Measurements from ENCODE around the gene AKIRIN2.
A peak's percentile ranks its signal among the peaks of the same experiment; 100 is the strongest.

The AKIRIN2 gene

GRCh38 chr6:87702589-87702945, 534 bp upstream of the AKIRIN2 start:
- Histone ChIP-seq H3K27me3 (ENCODE audit: insufficient read depth, low read depth) (no peaks in the 10 kb centered on the region), H3K27ac (peak overlapping the region; percentile 94; the same call in 1 of the 2 replicates), H3K79me2 (ENCODE audit: insufficient read depth, low read depth) (peaks cover 45% of the 10 kb centered on the region), H4K20me1 (ENCODE audit: insufficient read depth) (peaks cover 9% of the 10 kb centered on the region; the same call in 1 of the 2 replicates), H3K9ac (peak overlapping the region; percentile 93; the same call in 1 of the 2 replicates), H3K4me3 (IDR thresholded peaks at IDR 0.05; ENCODE audit: insufficient read depth, low read depth, low read length) (no peak overlapping the region), H3K4me1 (ENCODE audit: low read depth, poor library complexity, severe bottlenecking) (peaks cover 31% of the 10 kb centered on the region), H3K4me2 (peak overlapping the region; percentile 38), H3K36me3 (ENCODE audit: insufficient read depth) (no peaks in the 10 kb centered on the region), H2AFZ (ENCODE audit: low read depth) (peak overlapping the region; percentile 35)
- TF ChIP-seq CTCF (conservative IDR thresholded peaks at IDR 0.05; ENCODE audit: low read depth, low read length): no peak

- no peaks in the 10 kb centered on the region for H3K27me3 ChIP-seq (ENCODE audit: insufficient read depth, low read depth)
- H3K27ac ChIP-seq: peak overlapping the region; percentile 94
- peak overlapping the region; percentile 93 for H3K9ac ChIP-seq
- peaks cover 58% of the 10 kb centered on the region for H3K79me2 ChIP-seq (ENCODE audit: insufficient read depth, low read depth)
- H3K4me1 ChIP-seq (ENCODE audit: low read depth, poor library complexity, severe bottlenecking): peaks cover 32% of the 10 kb centered on the region
- peak overlapping the region; percentile 48; the same call in 1 of the 2 replicates for H3K4me2 ChIP-seq
- H3K4me3 ChIP-seq (IDR thresholded peaks at IDR 0.05; ENCODE audit: insufficient read depth, low read depth, low read length): no peak overlapping the region
- no peaks in the 10 kb centered on the region for H3K36me3 ChIP-seq (ENCODE audit: insufficient read depth)
- no peak for TF ChIP-seq CTCF (conservative IDR thresholded peaks at IDR 0.05; ENCODE audit: low read depth, low read length)
- H2AFZ ChIP-seq (ENCODE audit: low read depth): no peak overlapping the region
- H4K20me1 ChIP-seq (ENCODE audit: insufficient read depth): peaks cover 12% of the 10 kb centered on the region
Measured at GRCh38 chr6:87701344-87701675, 723 bp downstream of the AKIRIN2 start.

GRCh38 chr6:87700397-87701343, 1.4 kb downstream of the AKIRIN2 start:
- peaks cover 39% of the 10 kb centered on the region for H3K4me1 ChIP-seq (ENCODE audit: low read depth, poor library complexity, severe bottlenecking)
- peaks cover 64% of the 10 kb centered on the region for H3K79me2 ChIP-seq (ENCODE audit: insufficient read depth, low read depth)
- H3K9ac ChIP-seq: peak overlapping the region; percentile 93
- H2AFZ ChIP-seq (ENCODE audit: low read depth): no peak overlapping the region
- TF ChIP-seq CTCF (conservative IDR thresholded peaks at IDR 0.05; ENCODE audit: low read depth, low read length): no peak
- H3K27me3 ChIP-seq (ENCODE audit: insufficient read depth, low read depth): no peaks in the 10 kb centered on the region
- H3K27ac ChIP-seq: peak overlapping the region; percentile 94
- peaks cover 19% of the 10 kb centered on the region for H4K20me1 ChIP-seq (ENCODE audit: insufficient read depth)
- no peak overlapping the region for H3K4me3 ChIP-seq (IDR thresholded peaks at IDR 0.05; ENCODE audit: insufficient read depth, low read depth, low read length)
- H3K4me2 ChIP-seq: peak overlapping the region; percentile 74
- H3K36me3 ChIP-seq (ENCODE audit: insufficient read depth): 0 out of 2 replicates have a peak, but pooled peaks cover under 1% of the 10 kb centered on the region

GRCh38 chr6:87699576-87699975, 2.5 kb downstream of the AKIRIN2 start:
- Histone ChIP-seq H3K36me3 (ENCODE audit: insufficient read depth) (0 out of 2 replicates have a peak, but pooled peaks cover 2% of the 10 kb centered on the region), H2AFZ (ENCODE audit: low read depth) (no peak overlapping the region), H3K4me1 (ENCODE audit: low read depth, poor library complexity, severe bottlenecking) (peaks cover 44% of the 10 kb centered on the region), H4K20me1 (ENCODE audit: insufficient read depth) (peaks cover 30% of the 10 kb centered on the region), H3K4me3 (IDR thresholded peaks at IDR 0.05; ENCODE audit: insufficient read depth, low read depth, low read length) (no peak overlapping the region), H3K27me3 (ENCODE audit: insufficient read depth, low read depth) (no peaks in the 10 kb centered on the region), H3K79me2 (ENCODE audit: insufficient read depth, low read depth) (peaks cover 75% of the 10 kb centered on the region), H3K4me2 (peak overlapping the region; percentile 74), H3K27ac (peak overlapping the region; percentile 94), H3K9ac (peak overlapping the region; percentile 93)
- TF ChIP-seq CTCF (conservative IDR thresholded peaks at IDR 0.05; ENCODE audit: low read depth, low read length): no peak

All from KMS-11 (cell line).